Breast epithelium (tissue), 3 donors: ENCODE results near the gene SOX8.

Source experiments
- CTCF ChIP-seq, 3 donors: fragments of 450-650 bp; IDR thresholded peaks; one replicate each; pipeline ENCODE4 v1.5.1; 2016 to 2017; ENCODE audit warnings: antibody characterized with exemption in 3 of 3, mild to moderate bottlenecking in 3 of 3, moderate library complexity in 3 of 3
- POLR2A ChIP-seq: fragments of 450-650 bp; IDR thresholded peaks from one replicate; pipeline ENCODE4 v1.6.1; 2016; ENCODE audit warnings: antibody characterized with exemption, mild to moderate bottlenecking, moderate library complexity
- POLR2AphosphoS5 ChIP-seq, 3 donors: sonication (generic); formaldehyde crosslinking; IDR thresholded peaks; one replicate each; pipeline ENCODE4 v1.6.1; 2017; ENCODE audit warnings: antibody characterized with exemption in 3 of 3

- no peak for TF ChIP-seq CTCF (IDR thresholded peaks at IDR 0.05)
- TF ChIP-seq POLR2A, result no peak
- TF ChIP-seq POLR2AphosphoS5 (IDR thresholded peaks at IDR 0.05), result no peak
Measured at GRCh38 chr16:939941-940340, 41.6 kb upstream of the SOX8 start.
